AG08395 (cell line): ENCODE results near the gene VPS4B.
"Not testable (repeated sequence)": the region's sequence is repeated elsewhere in the genome, so short reads cannot be mapped to it uniquely, and the experiment has no call there.

ENCODE experiments used
- DNase-seq: peaks from one replicate; pipeline ENCODE4 v3.0.0; 2012; ENCODE audit warnings: mixed read lengths, low spot score

VPS4B gene

GRCh38 chr18:63422087-63422863 is at the start of gene VPS4B:
TSS of gene VPS4B (minus strand) at chr18:63422476. CDS start at chr18:63422259, 217 bp downstream.
- DNase-seq = peak; percentile 99

GRCh38 chr18:63470751-63471150 is 48.5 kb upstream of the VPS4B start:
- DNase-seq = no peak

GRCh38 chr18:63468575-63468974 is 46.3 kb upstream of the VPS4B start:
- DNase-seq = no peak

- no peak for DNase-seq
These were observed 45.4 kb upstream of the VPS4B start for GRCh38 chr18:63467699-63468098.

- no peak for DNase-seq
These were observed 42.8 kb upstream of the VPS4B start for GRCh38 chr18:63465059-63465458.

- no peak for DNase-seq
These were observed 42.2 kb upstream of the VPS4B start for GRCh38 chr18:63464434-63464833.

GRCh38 chr18:63460414-63460813 is 38.1 kb upstream of the VPS4B start:
- no peak for DNase-seq

GRCh38 chr18:63457977-63458376 is 35.7 kb upstream of the VPS4B start:
- no peak for DNase-seq

- peak; percentile 24 for DNase-seq
These were observed 32.2 kb upstream of the VPS4B start for GRCh38 chr18:63454497-63454896.

- not testable (repeated sequence) for DNase-seq
These were observed 30.5 kb upstream of the VPS4B start for GRCh38 chr18:63452751-63453150.

GRCh38 chr18:63451799-63452660 is 29.8 kb upstream of the VPS4B start:
- DNase-seq = no peak

- no peak for DNase-seq
These were observed 27.1 kb upstream of the VPS4B start for GRCh38 chr18:63449426-63449825.

- DNase-seq = no peak
These were observed 24.8 kb upstream of the VPS4B start for GRCh38 chr18:63447066-63447465.

GRCh38 chr18:63446266-63446665 is 24.0 kb upstream of the VPS4B start:
- no peak for DNase-seq

- DNase-seq = no peak
These were observed 22.8 kb upstream of the VPS4B start for GRCh38 chr18:63445037-63445436.

GRCh38 chr18:63444580-63444979 is 22.3 kb upstream of the VPS4B start:
- peak; percentile 80 for DNase-seq

- no peak for DNase-seq
These were observed 21.6 kb upstream of the VPS4B start for GRCh38 chr18:63443829-63444228.

- no peak for DNase-seq
These were observed 18.6 kb upstream of the VPS4B start for GRCh38 chr18:63440881-63441280.

- peak; percentile 82 for DNase-seq
These were observed 17.9 kb upstream of the VPS4B start for GRCh38 chr18:63440219-63440618.

GRCh38 chr18:63439334-63439733 is 17.1 kb upstream of the VPS4B start:
- DNase-seq = peak; percentile 61

GRCh38 chr18:63438181-63438580 is 15.9 kb upstream of the VPS4B start:
- no peak for DNase-seq

GRCh38 chr18:63433334-63433866 is 11.1 kb upstream of the VPS4B start:
- DNase-seq = no peak

GRCh38 chr18:63431180-63431579 is 8.9 kb upstream of the VPS4B start:
- no peak for DNase-seq
